Astrocyte (in vitro differentiated cells and primary cell): ENCODE measurements around the gene PITPNM3. TPM values are rescaled to one million over a fixed set of nuclear protein-coding genes. Genes with fewer than 3 reads are reported as not detected.

Experiments
- DNase-seq: peaks from one replicate; pipeline ENCODE4 v3.0.0-alpha.2; 2010; ENCODE audit warnings: low read depth
- FAIRE-seq: peaks from 2 replicates; lab custom pipeline; 2011; peaks lifted over from hg19 to GRCh38; lab: Jason Lieb, UNC
- H2AFZ ChIP-seq: 2 replicates; pipeline ENCODE4 v1.6.0; 2012; ENCODE audit warnings: low read depth, low read length, inconsistent platforms
- H3K27ac ChIP-seq: 2 replicates; pipeline ENCODE4 v1.5.1; 2011; ENCODE audit warnings: low read depth, low read length, inconsistent platforms
- H3K27me3 ChIP-seq: 2 replicates; pipeline ENCODE4 v1.6.0; 2011; ENCODE audit warnings: low read length, inconsistent platforms; ENCODE audit not compliant: insufficient read depth
- H3K36me3 ChIP-seq: 2 replicates; pipeline ENCODE4 v1.5.1; 2011; ENCODE audit warnings: low read length, inconsistent platforms; ENCODE audit not compliant: insufficient read depth
- H3K4me1 ChIP-seq: 2 replicates; pipeline ENCODE4 v1.5.1; 2011; ENCODE audit warnings: low read length, inconsistent platforms; ENCODE audit not compliant: insufficient read depth
- H3K4me2 ChIP-seq: 2 replicates; pipeline ENCODE4 v1.6.0; 2012; ENCODE audit warnings: low read length, inconsistent platforms
- H3K4me3 ChIP-seq: 2 replicates; pipeline ENCODE4 v1.5.1; 2011; ENCODE audit warnings: low read depth, mild to moderate bottlenecking, low read length, inconsistent platforms; ENCODE audit not compliant: insufficient read depth
- H3K79me2 ChIP-seq: 2 replicates; pipeline ENCODE4 v1.6.0; 2012; ENCODE audit warnings: mild to moderate bottlenecking, low read length, inconsistent platforms; ENCODE audit not compliant: insufficient read depth
- H3K9ac ChIP-seq: 2 replicates; pipeline ENCODE4 v1.6.0; 2012; ENCODE audit warnings: mild to moderate bottlenecking, low read length, inconsistent platforms
- H3K9me3 ChIP-seq: 2 replicates; pipeline ENCODE4 v1.5.1; 2012; ENCODE audit warnings: low read depth, mild to moderate bottlenecking, low read length, inconsistent platforms; ENCODE audit not compliant: insufficient read depth
- H4K20me1 ChIP-seq: 2 replicates; pipeline ENCODE4 v1.6.0; 2012; ENCODE audit warnings: low read length, inconsistent platforms; ENCODE audit not compliant: insufficient read depth
- H3K27ac Mint-ChIP-seq: one replicate; pipeline ENCODE4 v1.8.0; 2021; ENCODE audit warnings: mild to moderate bottlenecking, mixed read lengths; ENCODE audit not compliant: unreplicated experiment
- H3K27me3 Mint-ChIP-seq: one replicate; pipeline ENCODE4 v1.8.0; 2021; ENCODE audit warnings: low read depth, mixed read lengths; ENCODE audit not compliant: unreplicated experiment
- H3K36me3 Mint-ChIP-seq: one replicate; pipeline ENCODE4 v1.8.0; 2021; ENCODE audit warnings: low read depth, mixed read lengths; ENCODE audit not compliant: unreplicated experiment
- H3K4me1 Mint-ChIP-seq: one replicate; pipeline ENCODE4 v1.8.0; 2021; ENCODE audit warnings: low read depth, mixed read lengths; ENCODE audit not compliant: unreplicated experiment
- H3K4me3 Mint-ChIP-seq: one replicate; pipeline ENCODE4 v1.8.0; 2021; ENCODE audit warnings: mild to moderate bottlenecking, moderate library complexity, mixed read lengths; ENCODE audit not compliant: unreplicated experiment
- H3K9me3 Mint-ChIP-seq: one replicate; pipeline ENCODE4 v1.8.0; 2021; ENCODE audit warnings: mild to moderate bottlenecking, mixed read lengths; ENCODE audit not compliant: unreplicated experiment
- CTCF ChIP-seq: IDR thresholded peaks from 2 replicates; pipeline ENCODE4 v1.5.1; 2011; ENCODE audit warnings: low read depth, mild to moderate bottlenecking, inconsistent platforms, low read length, moderate library complexity; ENCODE audit not compliant: insufficient read depth
- EZH2 ChIP-seq: IDR thresholded peaks from 2 replicates; pipeline ENCODE4 v1.6.1; 2012; ENCODE audit warnings: mild to moderate bottlenecking, low read length, inconsistent platforms; ENCODE audit not compliant: insufficient read depth
- total RNA-seq: library from RNA; stranded (reverse); gene quantifications from 2 replicates; pipeline ENCODE4 v1.2.1, GENCODE V29; 2021

The PITPNM3 gene
- total RNA-seq, 1 donor from 2014 or later, result 1.3 TPM

- peaks cover 4% of the 10 kb centered on the region for H3K36me3 Mint-ChIP-seq
- H3K27ac Mint-ChIP-seq, result no peak overlapping the region
- no peak overlapping the region for H3K27ac ChIP-seq
- H3K9me3 ChIP-seq, result no peaks in the 10 kb centered on the region
- no peaks in the 10 kb centered on the region for H3K79me2 ChIP-seq
- peaks cover 13% of the 10 kb centered on the region for H4K20me1 ChIP-seq
- H3K4me3 ChIP-seq, result no peak overlapping the region
- no peaks in the 10 kb centered on the region for H3K9me3 Mint-ChIP-seq
- H3K4me2 ChIP-seq, result no peak overlapping the region
- no peak overlapping the region for H3K4me3 Mint-ChIP-seq
- peaks cover 12% of the 10 kb centered on the region for H3K4me1 ChIP-seq
- no peaks in the 10 kb centered on the region for H3K36me3 ChIP-seq
- H3K9ac ChIP-seq, result no peak overlapping the region
- H3K27me3 ChIP-seq, result peaks cover 15% of the 10 kb centered on the region
- DNase-seq (no peak), FAIRE-seq (no peak)
- H3K27me3 Mint-ChIP-seq, result peaks cover 41% of the 10 kb centered on the region
- peaks cover 3% of the 10 kb centered on the region for H3K4me1 Mint-ChIP-seq
- no peak overlapping the region for H2AFZ ChIP-seq
- no peak for TF ChIP-seq EZH2
- TF ChIP-seq CTCF, result no peak
Measured at GRCh38 chr17:6559753-6560215, 3.4 kb upstream of the PITPNM3 start.

GRCh38 chr17:6558932-6559752 lies 2.8 kb upstream of the PITPNM3 start:
- H3K9me3 ChIP-seq, result no peaks in the 10 kb centered on the region
- H3K36me3 ChIP-seq, result no peaks in the 10 kb centered on the region
- H3K27ac Mint-ChIP-seq, result no peak overlapping the region
- no peak overlapping the region for H2AFZ ChIP-seq
- peaks cover 5% of the 10 kb centered on the region for H3K4me1 Mint-ChIP-seq
- FAIRE-seq (no peak), DNase-seq (no peak)
- no peak overlapping the region for H3K9ac ChIP-seq
- peaks cover 47% of the 10 kb centered on the region for H3K27me3 Mint-ChIP-seq
- H3K4me3 ChIP-seq, result no peak overlapping the region
- no peak for TF ChIP-seq CTCF
- no peak for TF ChIP-seq EZH2
- no peak overlapping the region for H3K4me3 Mint-ChIP-seq
- peaks cover 12% of the 10 kb centered on the region for H3K4me1 ChIP-seq
- H3K79me2 ChIP-seq, result no peaks in the 10 kb centered on the region
- H3K36me3 Mint-ChIP-seq, result peaks cover 4% of the 10 kb centered on the region
- H3K27me3 ChIP-seq, result peaks cover 22% of the 10 kb centered on the region
- no peaks in the 10 kb centered on the region for H3K9me3 Mint-ChIP-seq
- peaks cover 19% of the 10 kb centered on the region for H4K20me1 ChIP-seq
- H3K4me2 ChIP-seq, result no peak overlapping the region
- no peak overlapping the region for H3K27ac ChIP-seq

- Histone ChIP-seq H4K20me1 (peaks cover 19% of the 10 kb centered on the region), H3K36me3 (no peaks in the 10 kb centered on the region), H3K4me3 (no peak overlapping the region), H3K27me3 (peaks cover 28% of the 10 kb centered on the region), H2AFZ (no peak overlapping the region), H3K27ac (no peak overlapping the region), H3K9me3 (no peaks in the 10 kb centered on the region), H3K79me2 (no peaks in the 10 kb centered on the region), H3K4me2 (no peak overlapping the region), H3K9ac (no peak overlapping the region), H3K4me1 (peaks cover 12% of the 10 kb centered on the region)
- Mint-ChIP-seq H3K27ac (no peak overlapping the region), H3K4me1 (peaks cover 5% of the 10 kb centered on the region), H3K36me3 (peaks cover 4% of the 10 kb centered on the region), H3K9me3 (no peaks in the 10 kb centered on the region), H3K27me3 (peaks cover 56% of the 10 kb centered on the region), H3K4me3 (no peak overlapping the region)
- FAIRE-seq (no peak), DNase-seq (no peak)
- no peak for TF ChIP-seq EZH2
- TF ChIP-seq CTCF, result no peak
Measured at GRCh38 chr17:6558276-6558675, 1.9 kb upstream of the PITPNM3 start.
